HG03097 (cell line): ENCODE measurements around the gene TGFBR3.

Experiments used
- ATAC-seq: cut with Tn5 transposase; IDR thresholded peaks from one replicate; pipeline ENCODE4 v1.9.1; 2021; ENCODE audit not compliant: unreplicated experiment, low FRiP score

Gene TGFBR3

DNA sequence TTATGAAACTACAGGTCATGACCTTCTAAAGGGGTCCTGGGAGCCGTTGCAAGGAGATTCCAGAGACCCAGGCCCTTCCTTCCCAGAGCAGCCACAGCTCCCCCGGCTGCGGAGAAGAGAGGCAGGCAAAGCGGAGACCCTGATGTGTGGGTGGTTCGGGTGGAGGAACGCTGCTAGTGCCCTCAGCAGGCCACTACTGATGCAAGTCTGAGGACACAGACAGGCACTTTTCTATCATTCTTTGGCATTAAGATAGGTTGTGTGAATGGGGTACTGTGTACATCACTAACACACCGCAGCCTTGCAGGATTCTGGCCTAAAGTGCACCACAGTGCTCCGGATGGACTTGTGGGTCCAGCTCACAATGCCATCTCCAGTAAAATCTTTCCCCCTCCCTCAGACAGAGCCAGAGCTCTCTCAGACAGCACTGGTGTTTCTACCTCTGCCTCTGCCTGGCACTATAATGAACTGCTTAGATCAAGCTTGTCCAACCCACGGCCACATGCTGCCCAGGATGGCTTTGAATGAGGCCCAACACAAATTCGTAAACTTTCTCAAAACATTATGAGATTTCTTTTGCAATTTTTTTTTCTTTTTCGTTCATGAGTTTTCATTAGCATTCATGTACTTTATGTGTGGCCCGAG lies 121.4 kb downstream of the TGFBR3 start:
- no peak for ATAC-seq

DNA sequence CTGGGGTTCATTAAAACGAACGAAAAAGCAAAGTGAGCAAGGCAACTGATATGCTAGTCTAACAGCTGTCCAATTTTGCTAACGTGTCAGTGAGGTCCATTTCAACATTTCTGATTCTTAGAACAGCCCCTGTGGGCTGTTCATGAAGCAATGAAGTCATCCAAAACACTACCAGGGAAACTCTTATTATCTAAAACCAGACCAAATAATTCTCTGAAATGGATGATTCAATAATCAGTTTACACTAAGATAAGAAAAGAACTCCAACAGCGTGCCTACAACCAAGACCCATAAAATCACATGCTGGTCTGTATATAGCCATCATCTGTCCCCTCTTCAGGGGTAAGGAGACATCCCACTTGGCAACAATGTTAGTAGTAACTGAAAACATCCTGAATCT lies 122.7 kb downstream of the TGFBR3 start:
- no peak for ATAC-seq

DNA sequence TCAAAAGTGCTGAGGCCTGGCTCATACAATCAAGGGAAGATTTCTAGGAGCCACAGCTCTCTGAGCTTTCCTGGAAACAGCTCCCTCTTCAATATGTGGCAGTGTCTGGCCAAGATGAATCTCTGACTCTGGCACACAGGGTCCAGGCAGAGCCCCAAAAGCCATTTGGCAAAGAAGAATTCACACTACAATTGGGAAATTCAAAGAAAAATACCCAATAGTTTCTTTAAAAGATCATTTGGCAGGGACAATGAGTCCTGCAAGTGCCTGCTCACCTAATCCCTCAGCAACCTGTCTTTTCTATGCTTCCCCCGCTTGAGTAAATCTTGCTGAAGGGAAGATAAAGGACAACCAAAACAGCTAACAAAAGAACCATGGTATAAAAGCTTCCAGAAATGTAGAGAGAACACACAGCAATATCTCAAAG lies 124.6 kb downstream of the TGFBR3 start:
- ATAC-seq = no peak

DNA sequence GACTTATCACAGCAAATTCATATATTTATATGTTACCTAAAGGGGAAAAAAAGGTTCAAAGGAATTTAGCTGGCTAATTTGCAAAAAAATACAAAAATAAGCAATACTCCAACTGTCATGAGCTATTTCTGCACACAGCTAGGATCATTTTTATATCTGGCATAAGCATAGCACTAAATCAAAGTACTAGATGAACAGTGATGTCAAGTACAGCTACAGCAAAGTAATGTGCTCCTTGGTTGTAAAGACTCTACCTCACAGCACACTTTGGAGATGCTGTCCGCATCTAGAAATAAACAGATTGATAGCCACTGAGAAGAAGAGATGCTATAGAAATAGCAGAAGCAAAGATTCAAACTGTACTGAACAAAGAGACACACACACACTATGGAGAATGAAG lies 125.4 kb downstream of the TGFBR3 start:
- ATAC-seq = no peak

DNA sequence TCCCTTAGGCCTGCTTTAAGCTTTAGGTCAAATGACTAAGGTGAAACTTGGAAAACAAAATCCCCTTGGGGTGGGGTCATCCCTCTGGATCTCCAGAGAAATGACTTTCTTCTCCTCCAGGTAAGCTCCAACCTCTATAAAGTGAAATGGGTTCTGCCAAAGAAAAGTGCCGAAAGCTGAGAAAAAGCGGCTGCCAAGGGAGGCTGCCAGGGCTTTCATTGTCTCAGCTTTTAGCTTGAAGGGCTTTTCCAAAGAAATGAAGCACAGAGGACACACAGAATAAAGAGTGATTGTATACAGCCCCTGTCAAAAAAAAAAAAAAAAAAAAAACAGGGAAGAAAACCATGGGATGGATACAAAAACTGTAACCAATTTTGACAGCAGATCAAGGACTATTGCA lies 126.9 kb downstream of the TGFBR3 start:
- no peak for ATAC-seq

DNA sequence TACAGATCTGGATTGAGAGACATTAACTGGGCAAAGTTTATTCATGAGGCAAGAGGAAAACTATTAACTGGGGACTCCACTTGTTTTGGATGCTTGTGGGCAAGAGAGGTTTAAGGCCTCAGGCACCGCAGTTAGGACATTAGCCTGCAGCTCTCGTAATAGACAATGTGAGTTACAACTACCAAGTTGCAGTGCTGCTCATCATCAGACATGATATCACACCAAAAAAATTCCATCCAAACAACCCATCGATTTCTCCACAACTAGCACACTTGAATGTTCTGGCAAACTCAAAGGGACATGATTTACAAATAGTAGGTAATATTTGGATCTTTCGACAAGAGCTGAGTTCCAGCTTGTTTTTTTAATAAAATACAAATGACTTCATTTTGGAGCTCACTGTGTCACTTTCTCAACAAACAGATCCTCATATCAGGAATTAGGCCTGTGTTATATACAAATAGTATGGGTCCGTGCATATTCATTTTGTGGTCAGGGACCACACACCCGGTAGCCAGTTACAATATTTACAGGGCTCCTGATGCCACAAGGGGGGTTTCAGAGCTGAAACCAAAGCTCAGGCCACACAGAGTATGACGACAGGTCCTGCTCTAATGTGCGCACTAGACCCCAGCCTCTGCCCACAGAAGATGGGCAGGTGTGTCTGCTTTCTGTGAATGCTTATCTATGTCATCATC lies 128.0 kb downstream of the TGFBR3 start:
- ATAC-seq = no peak

DNA sequence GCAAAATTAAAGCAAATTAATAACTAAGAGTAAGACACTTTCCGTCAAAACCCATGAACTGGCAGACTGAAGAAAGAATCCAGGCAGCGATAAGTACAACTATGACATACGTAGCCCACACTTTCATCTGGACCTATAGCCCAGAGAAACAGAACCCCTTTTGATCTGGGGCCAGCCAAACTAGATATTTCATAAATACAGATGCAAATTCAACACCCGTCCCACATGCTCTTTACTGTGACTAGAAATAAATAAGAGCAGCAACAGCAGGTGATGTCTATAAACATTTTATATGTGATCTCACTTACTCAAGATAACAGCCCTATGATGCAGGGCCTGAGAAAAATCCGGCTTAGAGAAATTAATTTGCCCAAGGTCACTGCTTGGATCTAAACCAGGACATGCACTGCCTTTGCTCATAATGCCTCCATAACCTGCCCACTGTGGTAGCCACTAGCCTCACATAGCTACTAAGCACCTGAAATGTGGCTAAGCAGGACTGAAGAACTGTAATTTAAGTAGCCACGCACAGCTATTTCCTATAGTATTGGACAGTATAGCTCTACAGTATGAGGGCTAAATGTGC lies 130.2 kb downstream of the TGFBR3 start:
- ATAC-seq = no peak

DNA sequence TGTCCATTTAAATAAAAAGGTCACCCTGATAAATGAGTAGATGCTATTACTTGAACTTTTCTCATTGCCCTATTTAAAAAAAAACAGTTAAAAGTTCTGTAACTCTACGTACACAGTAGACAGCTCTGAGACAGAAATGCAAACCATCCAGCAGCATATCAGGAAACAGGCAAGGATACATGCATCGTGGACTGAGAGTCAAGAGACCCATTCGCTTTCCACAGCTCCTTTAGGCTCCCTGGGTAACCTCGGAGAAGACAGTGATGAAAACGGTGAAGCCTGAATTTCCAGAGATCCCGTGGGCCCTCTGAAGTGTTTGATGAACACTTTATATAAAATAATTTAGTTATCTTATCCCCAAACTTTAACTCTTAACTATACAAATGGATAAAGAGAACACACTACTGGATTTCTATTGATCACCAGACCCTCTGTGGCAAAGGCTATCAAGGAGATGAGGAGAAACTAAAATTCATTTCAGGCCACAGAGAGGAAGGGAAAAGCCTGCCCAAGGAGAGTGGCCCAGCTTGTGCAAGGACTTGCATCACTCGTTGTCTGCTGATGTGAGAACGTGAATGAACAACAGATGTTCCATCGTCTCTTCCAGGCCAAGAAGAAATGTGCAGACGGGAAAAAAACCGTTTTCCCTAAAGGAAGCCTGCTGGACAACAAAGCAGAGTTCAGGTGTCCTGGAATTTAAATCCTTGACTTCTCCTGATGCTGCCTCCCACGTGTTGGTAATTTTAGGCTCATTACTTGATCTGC lies 131.0 kb downstream of the TGFBR3 start:
- ATAC-seq = no peak

DNA sequence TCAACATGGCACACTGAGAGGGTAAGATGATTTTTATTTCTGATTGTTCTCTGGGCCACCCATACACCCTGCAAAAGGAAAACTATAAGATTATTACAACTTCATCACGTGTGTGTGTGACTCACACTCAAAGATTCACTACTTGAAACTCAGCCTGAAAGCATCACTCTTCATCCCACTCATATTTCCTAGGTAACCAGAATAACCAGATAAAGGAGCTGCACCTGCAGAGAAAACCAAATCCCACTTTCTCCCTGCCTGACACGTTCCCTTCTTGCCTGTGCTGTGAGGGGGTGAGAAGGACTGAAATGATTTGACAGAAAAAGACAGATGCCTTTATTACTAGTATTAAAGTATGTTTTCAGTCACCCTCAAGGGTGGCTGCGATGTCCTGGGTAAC lies 131.6 kb downstream of the TGFBR3 start:
- ATAC-seq = no peak

DNA sequence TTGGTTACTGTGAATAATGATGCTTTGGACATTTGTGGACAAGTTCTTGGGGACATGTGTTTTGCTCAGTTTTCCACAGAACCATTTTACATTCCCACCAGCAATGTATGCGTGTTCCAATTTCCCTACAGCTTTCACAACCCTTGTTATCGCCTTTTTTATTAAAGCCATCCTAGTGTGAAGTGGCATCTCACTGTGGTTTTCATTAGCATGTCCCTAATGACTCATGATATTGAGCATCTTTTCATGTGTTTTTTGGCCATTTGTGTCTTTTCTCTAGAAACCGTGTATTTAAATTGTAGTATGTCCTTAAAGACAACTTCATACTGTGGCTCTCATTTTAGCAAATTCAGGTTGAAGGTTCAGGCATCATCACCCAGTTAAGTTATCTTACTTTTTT lies 132.1 kb downstream of the TGFBR3 start:
- no peak for ATAC-seq

DNA sequence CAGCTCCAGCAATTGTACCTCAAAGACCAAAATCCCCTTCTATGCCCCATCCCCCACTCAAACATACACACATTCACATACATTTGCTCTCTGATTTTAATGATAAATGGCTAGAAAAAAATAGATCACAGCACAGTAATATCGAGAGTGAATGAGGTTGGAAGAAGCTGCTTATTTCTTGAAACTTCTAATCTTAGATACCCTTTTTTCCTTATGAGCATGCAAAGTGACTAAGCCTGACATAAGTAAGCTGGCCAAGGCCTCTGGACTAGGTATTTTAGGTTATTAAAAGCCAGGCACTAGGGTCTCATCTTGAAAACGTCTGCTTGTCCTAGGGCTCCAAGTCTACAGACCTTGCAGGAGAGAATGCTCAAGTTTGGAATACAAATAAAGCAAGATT lies 133.6 kb downstream of the TGFBR3 start:
- ATAC-seq = no peak

DNA sequence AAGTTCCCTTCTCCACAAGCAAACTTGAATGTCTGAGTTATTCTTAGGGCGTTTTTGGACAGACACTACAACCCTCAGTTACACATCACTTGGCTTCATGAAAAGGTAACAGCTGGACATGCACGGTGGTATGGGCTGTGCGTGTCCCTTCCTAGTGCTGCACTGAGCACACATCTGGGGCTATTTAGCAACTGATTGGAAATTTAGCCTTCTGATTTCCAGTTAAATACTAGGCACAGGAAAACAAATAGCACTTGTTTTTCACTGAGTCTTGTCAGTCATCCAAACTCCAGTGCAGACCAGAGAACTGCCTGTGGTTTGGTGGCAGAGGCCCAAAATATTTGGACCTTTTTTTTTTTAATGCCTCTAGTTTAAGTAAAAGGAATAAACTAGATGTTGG lies 134.7 kb downstream of the TGFBR3 start:
- no peak for ATAC-seq

DNA sequence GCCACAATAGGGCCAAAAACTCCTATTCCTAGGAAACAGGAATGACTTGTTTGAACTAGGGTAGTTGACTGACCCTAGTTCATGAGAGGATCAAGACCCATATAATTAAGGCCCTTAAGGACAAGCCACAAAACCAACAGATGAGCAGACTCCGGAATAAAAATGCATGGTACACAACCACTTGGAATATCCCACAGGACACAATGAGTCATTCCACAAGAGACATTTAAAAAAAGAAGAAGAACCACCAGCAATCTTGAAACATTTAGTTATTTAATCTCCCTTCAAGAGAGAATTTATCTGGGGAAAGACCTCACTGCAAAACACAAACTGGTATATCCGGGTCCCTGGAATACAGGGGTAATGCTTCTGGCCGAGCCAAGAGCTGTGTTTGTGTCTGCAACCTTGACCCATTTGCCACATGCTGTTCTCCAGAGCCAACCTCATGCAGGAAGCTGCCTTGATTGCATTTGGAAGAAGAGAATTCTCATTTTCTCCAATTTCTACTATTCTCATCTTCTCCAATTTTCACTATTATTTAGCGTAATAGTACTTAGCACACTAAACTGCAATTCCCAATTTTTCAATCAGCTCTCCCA lies 135.5 kb downstream of the TGFBR3 start:
- ATAC-seq = no peak

DNA sequence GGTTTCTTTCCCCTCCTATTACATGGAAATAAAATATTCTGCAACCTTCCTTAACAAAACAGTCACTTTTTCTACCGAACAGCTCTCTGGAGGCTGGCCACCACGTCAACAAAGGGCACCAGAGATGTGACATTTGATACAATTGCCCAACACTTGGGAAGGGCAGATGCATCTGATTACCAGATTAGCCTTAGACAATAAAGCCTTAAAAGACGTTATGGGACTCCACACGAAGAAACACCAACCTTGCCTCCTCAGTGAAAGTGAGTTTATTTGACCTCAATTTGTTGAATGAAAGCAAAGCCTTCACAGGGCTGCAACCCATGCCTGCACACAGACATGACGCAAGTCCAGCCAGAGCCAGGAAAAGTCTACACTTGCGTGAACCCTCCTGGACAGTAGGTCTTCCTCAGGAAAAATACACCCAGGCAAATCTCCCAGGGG lies 136.1 kb downstream of the TGFBR3 start:
- no peak for ATAC-seq

DNA sequence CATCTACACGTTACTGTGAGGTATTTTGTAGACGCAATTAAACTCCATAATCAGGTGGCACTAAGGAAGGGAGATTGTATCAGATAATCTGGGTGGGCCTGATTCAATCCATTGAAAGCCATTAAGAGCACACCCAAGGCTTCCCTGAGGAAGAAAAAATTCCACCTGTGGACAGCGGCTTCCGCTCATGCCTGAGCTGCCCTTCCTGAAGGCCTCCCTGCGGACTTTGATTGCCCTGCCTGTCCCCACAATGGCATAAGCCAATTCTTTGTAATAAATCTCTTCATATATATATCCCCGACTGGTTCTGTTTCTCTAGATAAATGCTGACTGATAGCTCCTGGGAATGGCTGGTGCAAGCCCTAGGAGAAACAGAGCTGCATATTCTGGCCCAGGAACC lies 138.3 kb downstream of the TGFBR3 start:
- ATAC-seq = no peak

DNA sequence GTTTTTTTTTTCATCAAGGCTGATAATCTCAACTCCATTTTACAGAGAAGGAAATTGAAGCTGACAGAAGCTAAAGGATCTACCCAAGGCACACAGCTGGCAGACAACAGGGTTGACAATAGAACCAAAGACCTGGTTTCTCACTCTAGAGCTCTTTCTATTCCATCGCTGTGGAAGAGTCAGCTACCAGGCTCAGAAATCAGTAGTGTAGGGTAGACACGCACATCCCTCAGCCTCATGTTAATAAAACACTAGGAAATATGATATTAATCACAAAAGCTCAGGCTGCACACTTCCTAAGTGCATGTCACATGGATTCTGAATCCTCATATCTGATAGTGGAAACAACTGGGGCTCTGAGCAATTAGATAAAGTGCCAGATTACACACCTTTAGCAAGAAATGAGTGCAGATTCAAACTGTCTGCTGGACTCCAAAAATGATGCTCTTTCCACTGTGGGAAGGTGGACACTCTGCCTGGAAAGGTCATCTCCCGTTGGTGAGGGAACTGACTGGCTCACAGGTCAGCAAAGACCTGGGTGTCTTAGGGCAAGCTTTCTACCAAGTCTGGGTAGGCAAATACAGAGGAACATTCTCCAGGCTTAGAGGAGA lies 139.1 kb downstream of the TGFBR3 start:
- ATAC-seq = no peak

DNA sequence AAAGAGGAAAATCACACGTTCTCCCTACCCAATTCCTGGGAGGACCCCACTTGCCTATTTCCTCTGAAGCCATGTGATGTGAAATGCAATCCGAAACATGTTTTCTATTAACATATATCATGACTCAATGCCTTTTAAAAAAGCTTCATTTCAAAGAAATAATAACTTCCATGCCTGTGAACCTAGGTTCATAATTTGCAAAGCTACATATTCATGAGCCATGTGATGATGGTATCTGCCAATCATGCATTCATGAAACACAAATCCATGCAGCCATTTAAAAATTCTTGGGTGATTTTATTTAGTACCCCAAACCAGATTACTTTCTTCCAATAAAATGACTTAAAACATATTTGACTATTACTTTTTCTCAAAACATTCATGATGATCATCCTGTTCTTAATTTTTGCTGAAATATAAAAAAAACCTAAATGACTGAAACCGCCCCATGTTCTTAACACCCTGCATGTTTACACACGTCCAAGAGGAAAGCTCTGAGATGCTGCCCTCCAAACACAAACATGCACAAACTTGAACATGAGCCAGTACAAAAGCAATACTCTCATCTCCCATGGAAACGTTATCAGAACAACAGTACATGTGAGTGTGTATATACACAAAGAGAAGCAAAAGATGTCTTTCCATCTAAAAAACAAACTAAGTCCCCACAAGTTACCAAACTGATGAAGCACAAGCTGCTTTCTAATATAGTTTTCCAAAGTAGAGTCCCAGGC lies 140.1 kb downstream of the TGFBR3 start:
- ATAC-seq = no peak

DNA sequence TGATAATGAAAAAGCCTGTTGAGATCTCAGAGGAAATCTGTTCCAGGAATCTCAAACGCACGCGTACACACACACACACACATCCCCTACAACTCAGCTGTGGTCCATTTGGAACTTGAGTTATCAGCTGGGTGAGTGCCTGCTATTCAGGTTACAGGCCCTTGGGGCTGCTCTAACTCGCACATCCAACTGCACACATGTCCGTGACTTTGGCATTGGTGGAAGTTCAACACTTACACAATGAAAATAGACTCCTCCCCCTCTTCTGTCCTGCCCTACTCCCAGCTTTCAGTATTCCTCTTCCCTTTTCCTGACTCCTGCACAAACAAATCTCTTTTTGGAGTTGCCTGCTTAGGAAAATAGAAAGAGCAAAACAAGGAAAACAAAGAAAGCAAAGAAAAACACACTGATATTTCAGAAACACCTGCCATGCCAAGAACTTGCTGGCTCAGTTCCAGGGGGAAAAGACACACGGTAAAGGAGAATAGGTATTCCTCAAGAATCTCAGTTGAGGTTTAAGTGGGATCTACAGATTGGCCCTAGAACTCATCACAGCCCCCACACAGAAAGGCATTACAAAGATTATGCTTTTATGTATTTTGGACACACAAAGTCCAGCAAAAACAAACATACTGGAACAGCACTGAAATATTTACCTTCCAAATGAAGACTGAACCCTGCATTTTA lies 140.9 kb downstream of the TGFBR3 start:
- ATAC-seq = no peak

DNA sequence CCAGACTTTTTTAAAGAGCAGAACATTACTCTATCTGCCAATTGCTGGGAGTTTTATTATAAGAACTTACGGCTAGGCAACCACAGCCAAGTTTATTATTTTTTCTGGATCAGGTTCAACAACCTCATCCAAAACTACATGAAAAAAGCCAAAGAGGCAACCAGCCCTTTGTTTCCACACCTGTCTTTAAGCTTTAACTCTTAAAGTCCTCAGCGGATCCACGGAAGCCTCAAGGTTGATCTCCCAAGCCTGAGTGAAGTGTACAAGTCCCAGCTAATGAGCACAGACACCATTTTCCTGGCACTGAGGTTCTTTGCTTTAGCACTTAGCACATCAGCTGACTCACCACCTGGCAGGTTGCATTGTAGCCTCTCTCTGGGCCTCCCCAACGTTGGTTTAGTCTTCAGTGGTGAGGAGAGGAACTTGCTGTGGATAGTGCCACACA lies 143.1 kb downstream of the TGFBR3 start:
- ATAC-seq = no peak
